22Rv1 (cell line): Measurements from ENCODE around the gene LMF2.

Experiments
- ZFX ChIP-seq: fragments of 450-650 bp; IDR thresholded peaks from 2 replicates; pipeline ENCODE4 v1.6.1; 2017; ENCODE audit warnings: antibody characterized with exemption, borderline replicate concordance
- TF ChIP-seq, protein P1 (sequence below): fragments of 450-650 bp; IDR thresholded peaks from 2 replicates; pipeline ENCODE4 v1.5.1; 2017; ENCODE audit warnings: mild to moderate bottlenecking

DNA sequence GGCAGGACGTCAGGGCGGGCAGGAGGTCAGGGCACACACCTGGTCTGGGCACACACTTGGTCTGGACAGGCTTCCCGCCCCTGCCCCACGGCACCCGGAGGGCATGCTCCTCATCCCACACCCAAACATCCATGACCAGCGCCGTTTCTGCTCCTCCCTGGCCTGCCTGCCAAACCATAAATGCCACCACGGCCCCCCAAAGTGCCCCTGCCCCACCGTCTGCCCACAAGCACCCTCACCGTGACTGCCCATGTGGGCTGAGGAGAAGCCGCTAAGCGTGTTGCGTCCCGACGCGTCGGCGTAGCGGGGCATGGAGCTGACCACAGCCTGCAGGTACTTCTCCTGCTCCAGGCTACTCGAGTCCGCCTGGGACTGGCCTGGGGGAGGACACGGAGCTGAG is 48.5 kb downstream of the LMF2 start:
- TF ChIP-seq, protein P1, sequence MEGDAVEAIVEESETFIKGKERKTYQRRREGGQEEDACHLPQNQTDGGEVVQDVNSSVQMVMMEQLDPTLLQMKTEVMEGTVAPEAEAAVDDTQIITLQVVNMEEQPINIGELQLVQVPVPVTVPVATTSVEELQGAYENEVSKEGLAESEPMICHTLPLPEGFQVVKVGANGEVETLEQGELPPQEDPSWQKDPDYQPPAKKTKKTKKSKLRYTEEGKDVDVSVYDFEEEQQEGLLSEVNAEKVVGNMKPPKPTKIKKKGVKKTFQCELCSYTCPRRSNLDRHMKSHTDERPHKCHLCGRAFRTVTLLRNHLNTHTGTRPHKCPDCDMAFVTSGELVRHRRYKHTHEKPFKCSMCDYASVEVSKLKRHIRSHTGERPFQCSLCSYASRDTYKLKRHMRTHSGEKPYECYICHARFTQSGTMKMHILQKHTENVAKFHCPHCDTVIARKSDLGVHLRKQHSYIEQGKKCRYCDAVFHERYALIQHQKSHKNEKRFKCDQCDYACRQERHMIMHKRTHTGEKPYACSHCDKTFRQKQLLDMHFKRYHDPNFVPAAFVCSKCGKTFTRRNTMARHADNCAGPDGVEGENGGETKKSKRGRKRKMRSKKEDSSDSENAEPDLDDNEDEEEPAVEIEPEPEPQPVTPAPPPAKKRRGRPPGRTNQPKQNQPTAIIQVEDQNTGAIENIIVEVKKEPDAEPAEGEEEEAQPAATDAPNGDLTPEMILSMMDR = no peak
- no peak for TF ChIP-seq ZFX
